ENCODE data around the gene CDK14. TPM values are rescaled to one million over a fixed set of nuclear protein-coding genes. Genes with fewer than 3 reads are reported as not detected.

CDK14 gene
- total RNA-seq, 1 experiment from 2014 or later, result 57.9 TPM

GRCh38 chr7:91020636-91021385, 424.7 kb downstream of the CDK14 start:
- ChIA-PET POLR2A (no interaction called here), CTCF (no interaction called here)
- no peak overlapping the region for H3K27ac Mint-ChIP-seq
- no peak for TF ChIP-seq ZNF425 (CRISPR knock-in tag; conservative IDR thresholded peaks at IDR 0.05)
- no peaks in the 10 kb centered on the region for H3K4me1 Mint-ChIP-seq
- H3K36me3 Mint-ChIP-seq, result no peaks in the 10 kb centered on the region
- H3K9me3 Mint-ChIP-seq, result no peaks in the 10 kb centered on the region
- H3K4me3 Mint-ChIP-seq, result no peak overlapping the region
- H3K27me3 Mint-ChIP-seq (ENCODE audit: low read depth), result no peaks in the 10 kb centered on the region
- no peak for DNase-seq (ENCODE audit: low spot score)
- ATAC-seq, result no peak

GRCh38 chr7:91021956-91022355, 425.8 kb downstream of the CDK14 start:
- H3K27me3 Mint-ChIP-seq (ENCODE audit: low read depth), result no peaks in the 10 kb centered on the region
- no peaks in the 10 kb centered on the region for H3K9me3 Mint-ChIP-seq
- ChIA-PET POLR2A (no interaction called here), CTCF (interaction anchor here (1.1 kb wide), 1 partner anchor 12 kb away, joined by 4 read pairs; no protein-coding TSS in a partner anchor)
- no peak for TF ChIP-seq TP53 (CRISPR knock-in tag; IDR thresholded peaks at IDR 0.05)
- no peak for TF ChIP-seq CBFB (CRISPR knock-in tag; IDR thresholded peaks at IDR 0.05; ENCODE audit: low read depth)
- TF ChIP-seq SOX15 (CRISPR knock-in tag; IDR thresholded peaks at IDR 0.05), result no peak
- TF ChIP-seq PRRX2 (CRISPR knock-in tag; IDR thresholded peaks at IDR 0.05), result no peak
- ATAC-seq (no peak; the same call in 1 of the 2 replicates), DNase-seq (ENCODE audit: low spot score) (no peak)
- H3K27ac Mint-ChIP-seq, result no peak overlapping the region
- H3K36me3 Mint-ChIP-seq, result no peaks in the 10 kb centered on the region
- H3K4me3 Mint-ChIP-seq, result no peak overlapping the region
- 0 out of 2 replicates have a peak, but pooled peaks cover 3% of the 10 kb centered on the region for H3K4me1 Mint-ChIP-seq

GRCh38 chr7:91025906-91026390, 429.8 kb downstream of the CDK14 start:
- POLR2A ChIA-PET, result no interaction called here

GRCh38 chr7:91029688-91030087, 433.6 kb downstream of the CDK14 start:
- ATAC-seq (no peak), DNase-seq (ENCODE audit: low spot score) (no peak)
- POLR2A ChIA-PET, result no interaction called here
- Mint-ChIP-seq H3K27me3 (ENCODE audit: low read depth) (no peaks in the 10 kb centered on the region), H3K4me1 (peaks cover 58% of the 10 kb centered on the region), H3K27ac (peak overlapping the region; percentile 54; the same call in 1 of the 2 replicates), H3K36me3 (peaks cover 10% of the 10 kb centered on the region), H3K9me3 (peaks cover 15% of the 10 kb centered on the region), H3K4me3 (no peak overlapping the region)
- CTCF ChIA-PET, result no interaction called here
- no peak for TF ChIP-seq SMAD3 (CRISPR knock-in tag; IDR thresholded peaks at IDR 0.05; ENCODE audit: borderline replicate concordance)
- TF ChIP-seq E2F5 (CRISPR knock-in tag; IDR thresholded peaks at IDR 0.05), result no peak

More at GRCh38 chr7:91025906-91026390, 429.8 kb downstream of the CDK14 start:
- Mint-ChIP-seq H3K4me1 (peaks cover 25% of the 10 kb centered on the region), H3K36me3 (peaks cover 4% of the 10 kb centered on the region; the same call in 1 of the 2 replicates), H3K4me3 (no peak overlapping the region), H3K27me3 (ENCODE audit: low read depth) (no peaks in the 10 kb centered on the region), H3K9me3 (peaks cover 9% of the 10 kb centered on the region; the same call in 1 of the 2 replicates), H3K27ac (no peak overlapping the region)
- CTCF ChIA-PET, result no interaction called here
- ATAC-seq, result peak; percentile 18; the same call in 1 of the 2 replicates
- TF ChIP-seq IRF2 (CRISPR knock-in tag; IDR thresholded peaks at IDR 0.05; ENCODE audit: borderline replicate concordance, low read depth) (no peak), FOXP1 (CRISPR knock-in tag; IDR thresholded peaks at IDR 0.05; ENCODE audit: borderline replicate concordance) (no peak)
- DNase-seq (ENCODE audit: low spot score), result no peak

GRCh38 chr7:91030680-91031380, 434.7 kb downstream of the CDK14 start:
- DNase-seq (ENCODE audit: low spot score) (no peak), ATAC-seq (peak; percentile 69)
- Mint-ChIP-seq H3K9me3 (peaks cover 15% of the 10 kb centered on the region), H3K4me1 (peaks cover 66% of the 10 kb centered on the region), H3K4me3 (peak overlapping the region; percentile 13; the same call in 1 of the 2 replicates), H3K27ac (peak overlapping the region; percentile 80), H3K36me3 (peaks cover 10% of the 10 kb centered on the region), H3K27me3 (ENCODE audit: low read depth) (no peaks in the 10 kb centered on the region)
- CTCF ChIA-PET, result interaction anchor here (1.3 kb wide), 2 partner anchors 26 to 125 kb away, joined by 3 read pairs; no protein-coding TSS in a partner anchor
- POLR2A ChIA-PET, result no interaction called here
- no peak for TF ChIP-seq ERG (CRISPR knock-in tag; IDR thresholded peaks at IDR 0.05)
- TF ChIP-seq PREB (CRISPR knock-in tag; IDR thresholded peaks at IDR 0.05; ENCODE audit: borderline replicate concordance), result no peak
- TF ChIP-seq NR2C2 (CRISPR knock-in tag; IDR thresholded peaks at IDR 0.05), result no peak
- no peak for TF ChIP-seq CREM (CRISPR knock-in tag; IDR thresholded peaks at IDR 0.05)
- TF ChIP-seq CBFB (CRISPR knock-in tag; IDR thresholded peaks at IDR 0.05; ENCODE audit: low read depth), result no peak
- no peak for TF ChIP-seq FOXJ3 (CRISPR knock-in tag; IDR thresholded peaks at IDR 0.05; ENCODE audit: borderline replicate concordance)
- no peak for TF ChIP-seq ZNF416 (CRISPR knock-in tag; IDR thresholded peaks at IDR 0.05)
- TF ChIP-seq HMGXB4 (CRISPR knock-in tag; IDR thresholded peaks at IDR 0.05), result no peak
